Measurements from ENCODE around the gene SLCO2A1.

Gene SLCO2A1

GRCh38 chr3:134061401-134061800 lies 31.7 kb upstream of the SLCO2A1 start:
- in situ Hi-C loops (cut with MboI; ENCODE audit: low sequenced_read_pairs), result no loop called here

GRCh38 chr3:134060561-134061385 lies 31.0 kb upstream of the SLCO2A1 start:
- in situ Hi-C loops (cut with MboI; ENCODE audit: low sequenced_read_pairs), result no loop called here

- in situ Hi-C loops (cut with MboI; ENCODE audit: low sequenced_read_pairs), result no loop called here
These were observed 30.2 kb upstream of the SLCO2A1 start for GRCh38 chr3:134059671-134060560.

- in situ Hi-C loops (cut with MboI; ENCODE audit: low sequenced_read_pairs), result no loop called here
These were observed 29.4 kb upstream of the SLCO2A1 start for GRCh38 chr3:134059035-134059601.

GRCh38 chr3:134057654-134058110 lies 28.0 kb upstream of the SLCO2A1 start:
- in situ Hi-C loops (cut with MboI; ENCODE audit: low sequenced_read_pairs), result no loop called here

- in situ Hi-C loops (cut with MboI; ENCODE audit: low sequenced_read_pairs), result no loop called here
These were observed 27.4 kb upstream of the SLCO2A1 start for GRCh38 chr3:134057006-134057653.

- in situ Hi-C loops (cut with MboI; ENCODE audit: low sequenced_read_pairs), result no loop called here
These were observed 26.8 kb upstream of the SLCO2A1 start for GRCh38 chr3:134056464-134056891.

GRCh38 chr3:134055661-134056060 lies 25.9 kb upstream of the SLCO2A1 start:
- in situ Hi-C loops (cut with MboI; ENCODE audit: low sequenced_read_pairs), result no loop called here

- in situ Hi-C loops (cut with MboI; ENCODE audit: low sequenced_read_pairs), result no loop called here
These were observed 25.2 kb upstream of the SLCO2A1 start for GRCh38 chr3:134054881-134055280.

- in situ Hi-C loops (cut with MboI; ENCODE audit: low sequenced_read_pairs), result no loop called here
These were observed 24.5 kb upstream of the SLCO2A1 start for GRCh38 chr3:134054231-134054630.

- in situ Hi-C loops (cut with MboI; ENCODE audit: low sequenced_read_pairs), result no loop called here
These were observed 22.6 kb upstream of the SLCO2A1 start for GRCh38 chr3:134052370-134052769.

GRCh38 chr3:134049676-134050075 lies 20.0 kb upstream of the SLCO2A1 start:
- in situ Hi-C loops (cut with MboI; ENCODE audit: low sequenced_read_pairs), result loop anchor here (10.0 kb wide), 1 partner anchor 115 kb away; no protein-coding TSS in a partner anchor

GRCh38 chr3:134048278-134048996 lies 18.7 kb upstream of the SLCO2A1 start:
- in situ Hi-C loops (cut with MboI; ENCODE audit: low sequenced_read_pairs), result loop anchor here (10.0 kb wide), 1 partner anchor 114 kb away; no protein-coding TSS in a partner anchor

- in situ Hi-C loops (cut with MboI; ENCODE audit: low sequenced_read_pairs), result loop anchor here (10.0 kb wide), 1 partner anchor 110 kb away; no protein-coding TSS in a partner anchor
These were observed 14.7 kb upstream of the SLCO2A1 start for GRCh38 chr3:134044459-134044858.

- in situ Hi-C loops (cut with MboI; ENCODE audit: low sequenced_read_pairs), result loop anchor here (10.0 kb wide), 1 partner anchor 105 kb away; no protein-coding TSS in a partner anchor
These were observed 10.3 kb upstream of the SLCO2A1 start for GRCh38 chr3:134040066-134040465.

- in situ Hi-C loops (cut with MboI; ENCODE audit: low sequenced_read_pairs), result no loop called here
These were observed 9.6 kb upstream of the SLCO2A1 start for GRCh38 chr3:134039161-134039862.

- in situ Hi-C loops (cut with MboI; ENCODE audit: low sequenced_read_pairs), result no loop called here
These were observed 9.0 kb upstream of the SLCO2A1 start for GRCh38 chr3:134038716-134039115.

- in situ Hi-C loops (cut with MboI; ENCODE audit: low sequenced_read_pairs), result no loop called here
These were observed 8.4 kb upstream of the SLCO2A1 start for GRCh38 chr3:134038071-134038491.

- in situ Hi-C loops (cut with MboI; ENCODE audit: low sequenced_read_pairs), result no loop called here
These were observed 7.4 kb upstream of the SLCO2A1 start for GRCh38 chr3:134037168-134037567.
